ENCODE data around the gene FBXO38.

The FBXO38 gene

GRCh38 chr5:148482697-148483462, 99.1 kb downstream of the FBXO38 start:
- H3K27ac ChIP-seq: no peak overlapping the region
- TF ChIP-seq ZFX (IDR thresholded peaks at IDR 0.05; ENCODE audit: borderline replicate concordance) (no peak), CTCF (IDR thresholded peaks at IDR 0.05) (peak; percentile 95)

GRCh38 chr5:148483750-148484149, 100.0 kb downstream of the FBXO38 start:
- no peak overlapping the region for H3K27ac ChIP-seq
- TF ChIP-seq CTCF (IDR thresholded peaks at IDR 0.05): no peak
- TF ChIP-seq ZFX (IDR thresholded peaks at IDR 0.05; ENCODE audit: borderline replicate concordance): no peak

DNA sequence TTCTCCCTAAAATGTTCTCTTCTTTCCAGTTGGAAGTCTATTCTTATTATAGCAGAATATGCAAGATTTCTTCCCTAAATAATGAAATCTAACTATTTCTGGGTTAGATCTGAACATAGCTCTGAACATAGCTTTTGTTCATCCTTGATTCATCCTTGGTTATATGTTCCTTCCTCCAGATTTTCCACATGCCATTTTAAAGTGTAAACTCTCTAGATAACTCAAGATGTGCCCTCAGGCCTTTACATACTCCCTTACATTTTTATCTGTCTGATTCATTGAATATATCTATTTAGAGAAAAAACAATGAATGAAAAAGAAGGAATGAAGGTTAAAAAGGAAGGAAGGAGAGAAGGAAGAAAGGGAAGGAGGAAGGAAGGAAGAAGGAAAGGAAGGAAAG, 100.9 kb downstream of the FBXO38 start:
- TF ChIP-seq CTCF (IDR thresholded peaks at IDR 0.05) (no peak), ZFX (IDR thresholded peaks at IDR 0.05; ENCODE audit: borderline replicate concordance) (no peak)
- no peak overlapping the region for H3K27ac ChIP-seq

- TF ChIP-seq CTCF (IDR thresholded peaks at IDR 0.05): no peak
- no peak for TF ChIP-seq ZFX (IDR thresholded peaks at IDR 0.05; ENCODE audit: borderline replicate concordance)
These were observed 102.7 kb downstream of the FBXO38 start for GRCh38 chr5:148486456-148486855.

DNA sequence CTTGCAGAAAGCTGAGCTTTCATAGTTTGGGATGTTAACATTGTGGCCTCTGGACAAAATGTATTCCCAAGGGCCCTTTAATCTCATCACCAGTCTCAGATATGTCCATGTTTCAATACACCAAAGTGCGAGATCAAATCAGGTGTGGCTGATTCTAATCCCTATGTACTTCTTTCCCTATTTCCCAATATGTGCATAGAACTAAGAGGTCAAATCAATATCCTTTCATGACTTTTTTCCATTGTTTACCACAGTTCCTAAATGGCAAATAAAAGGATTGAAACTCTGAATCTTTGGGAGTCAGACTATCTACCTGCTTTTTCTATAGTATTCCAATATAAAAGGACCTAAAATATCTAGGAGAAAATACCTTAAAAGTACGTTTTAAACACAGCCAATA, 105.0 kb downstream of the FBXO38 start:
- no peak for TF ChIP-seq ZFX (IDR thresholded peaks at IDR 0.05; ENCODE audit: borderline replicate concordance)
- no peak for TF ChIP-seq CTCF (IDR thresholded peaks at IDR 0.05)
- no peak overlapping the region for H3K27ac ChIP-seq

More at GRCh38 chr5:148486456-148486855, 102.7 kb downstream of the FBXO38 start:
- H3K27ac ChIP-seq: no peak overlapping the region

- no peak overlapping the region for H3K27ac ChIP-seq
These were observed 107.4 kb downstream of the FBXO38 start for GRCh38 chr5:148491015-148491792.

More at GRCh38 chr5:148491015-148491792, 107.4 kb downstream of the FBXO38 start:
- no peak for TF ChIP-seq CTCF (IDR thresholded peaks at IDR 0.05)

Data from 22Rv1 (cell line).